Vagina (tissue), 2 donors: ENCODE measurements around the gene ARHGAP26.

Experiments
- CTCF ChIP-seq, 3 experiments: fragments of 450-650 bp in 2 of 3; fragments of 200-600 bp in 1 of 3; sonication (generic) in 1 of 3; IDR thresholded peaks; one replicate each; pipeline ENCODE4 v1.5.1; 2017 to 2019; ENCODE audit warnings: antibody characterized with exemption in 3 of 3, mild to moderate bottlenecking in 2 of 3, moderate library complexity in 2 of 3
- POLR2A ChIP-seq, 2 donors: fragments of 450-650 bp; IDR thresholded peaks; one replicate each; pipeline ENCODE4 v1.6.1; 2017; ENCODE audit warnings: antibody characterized with exemption in 2 of 2, mild to moderate bottlenecking in 2 of 2, moderate library complexity in 2 of 2

GRCh38 chr5:142753116-142753631 is 17.0 kb upstream of the ARHGAP26 start:
- TF ChIP-seq CTCF (IDR thresholded peaks at IDR 0.05): no peak
- TF ChIP-seq POLR2A (IDR thresholded peaks at IDR 0.05): no peak
